GM11168 (cell line): ENCODE measurements around the gene CTNNBIP1.

Source experiments
- in situ Hi-C: fragments of 300-500 bp; cut with MboI; formaldehyde crosslinking; loops from one replicate; pipeline ENCODE4 v1.12.0; 2022; ENCODE audit warnings: low sequenced_read_pairs; ENCODE audit not compliant: unreplicated experiment

Gene CTNNBIP1

DNA sequence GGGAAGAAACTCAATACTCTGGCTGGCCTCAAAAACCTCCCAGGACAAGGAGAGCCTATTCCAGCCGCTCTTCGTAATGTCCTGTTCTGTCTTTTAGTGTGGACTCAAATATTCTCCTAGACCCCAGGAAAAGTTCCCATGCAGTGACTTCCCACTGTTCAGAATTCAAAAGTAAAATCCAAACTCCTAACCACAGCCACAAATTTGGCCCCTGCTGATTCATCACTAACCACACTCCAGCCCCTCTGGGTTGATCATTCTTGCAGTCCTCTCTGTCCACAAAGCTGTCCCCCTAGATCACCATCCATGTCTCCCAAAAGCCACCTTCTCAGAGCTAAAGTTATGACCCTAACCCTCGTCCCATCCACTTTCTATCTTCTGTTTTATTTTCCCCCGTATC lies 5.1 kb downstream of the CTNNBIP1 start:
- in situ Hi-C loops: no loop called here

- in situ Hi-C loops: no loop called here
Observed at GRCh38 chr1:9904596-9904995, 5.5 kb downstream of the CTNNBIP1 start.

- in situ Hi-C loops: no loop called here
Observed at GRCh38 chr1:9903801-9904527, 6.1 kb downstream of the CTNNBIP1 start.

DNA sequence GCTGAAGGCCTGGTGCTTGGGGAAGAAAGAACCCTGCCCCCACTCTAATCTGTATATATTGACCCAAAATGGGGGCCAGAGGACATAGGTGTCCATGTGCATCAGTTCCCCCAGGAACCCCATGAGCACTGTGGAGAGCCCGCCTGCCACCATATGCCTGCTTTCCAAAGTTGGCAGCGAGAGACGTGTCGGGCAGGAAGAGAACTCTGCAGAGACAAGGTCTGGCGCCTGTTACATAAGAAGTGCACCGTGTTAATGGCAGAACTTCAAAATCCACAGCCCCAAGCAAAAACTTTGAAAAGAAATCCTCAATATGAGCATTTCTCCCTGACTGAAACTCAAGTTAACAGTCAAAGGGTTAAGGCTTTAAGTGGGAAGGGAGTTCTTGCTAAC lies 8.0 kb downstream of the CTNNBIP1 start:
- in situ Hi-C loops: no loop called here

DNA sequence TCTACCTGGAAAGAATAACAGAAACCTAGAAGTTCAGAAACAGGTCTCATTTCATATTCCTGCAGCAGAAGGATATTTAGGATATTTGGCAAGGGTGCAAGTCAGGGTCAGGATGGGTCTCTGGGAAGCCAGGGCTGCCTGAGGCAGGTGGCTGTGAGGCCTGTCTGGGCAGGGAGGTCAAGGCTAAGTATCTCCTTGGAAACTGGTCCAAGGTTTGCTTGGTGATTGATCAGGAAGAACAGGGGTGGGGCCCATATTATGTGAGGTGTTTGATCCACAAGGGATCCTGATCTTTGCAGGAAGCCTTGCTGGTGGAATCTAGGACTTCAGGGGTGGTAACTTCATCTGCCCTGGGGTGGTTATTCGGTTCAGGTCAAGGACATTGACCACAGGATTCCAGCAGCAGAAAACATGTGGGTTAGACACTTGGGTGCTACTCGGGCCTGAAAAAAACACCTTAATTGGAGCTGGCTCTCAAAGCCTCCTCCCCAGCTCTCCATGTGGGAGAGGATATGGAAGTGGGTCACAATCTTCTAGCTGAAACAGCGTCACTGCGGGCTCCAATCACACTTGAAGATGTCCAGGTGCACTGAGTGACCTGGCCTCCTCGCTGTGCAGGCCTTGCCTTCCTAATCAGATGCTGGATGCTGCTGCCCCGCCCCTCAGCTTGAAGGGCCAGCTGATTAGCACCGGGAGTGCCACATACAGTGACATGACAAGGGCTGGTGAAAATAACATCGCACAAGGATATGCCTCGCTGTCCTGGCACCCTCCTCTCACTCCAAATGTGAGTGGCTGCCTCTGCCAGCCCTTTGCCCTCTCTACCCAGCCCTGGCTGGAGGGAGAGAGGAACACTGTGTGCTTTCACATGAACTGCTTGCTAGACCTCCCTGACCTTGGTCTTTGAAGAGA lies 8.7 kb downstream of the CTNNBIP1 start:
- in situ Hi-C loops: no loop called here

GRCh38 chr1:9900142-9901043 lies 9.7 kb downstream of the CTNNBIP1 start:
- in situ Hi-C loops: no loop called here

GRCh38 chr1:9894115-9894514 lies 16.0 kb downstream of the CTNNBIP1 start:
- in situ Hi-C loops: no loop called here

DNA sequence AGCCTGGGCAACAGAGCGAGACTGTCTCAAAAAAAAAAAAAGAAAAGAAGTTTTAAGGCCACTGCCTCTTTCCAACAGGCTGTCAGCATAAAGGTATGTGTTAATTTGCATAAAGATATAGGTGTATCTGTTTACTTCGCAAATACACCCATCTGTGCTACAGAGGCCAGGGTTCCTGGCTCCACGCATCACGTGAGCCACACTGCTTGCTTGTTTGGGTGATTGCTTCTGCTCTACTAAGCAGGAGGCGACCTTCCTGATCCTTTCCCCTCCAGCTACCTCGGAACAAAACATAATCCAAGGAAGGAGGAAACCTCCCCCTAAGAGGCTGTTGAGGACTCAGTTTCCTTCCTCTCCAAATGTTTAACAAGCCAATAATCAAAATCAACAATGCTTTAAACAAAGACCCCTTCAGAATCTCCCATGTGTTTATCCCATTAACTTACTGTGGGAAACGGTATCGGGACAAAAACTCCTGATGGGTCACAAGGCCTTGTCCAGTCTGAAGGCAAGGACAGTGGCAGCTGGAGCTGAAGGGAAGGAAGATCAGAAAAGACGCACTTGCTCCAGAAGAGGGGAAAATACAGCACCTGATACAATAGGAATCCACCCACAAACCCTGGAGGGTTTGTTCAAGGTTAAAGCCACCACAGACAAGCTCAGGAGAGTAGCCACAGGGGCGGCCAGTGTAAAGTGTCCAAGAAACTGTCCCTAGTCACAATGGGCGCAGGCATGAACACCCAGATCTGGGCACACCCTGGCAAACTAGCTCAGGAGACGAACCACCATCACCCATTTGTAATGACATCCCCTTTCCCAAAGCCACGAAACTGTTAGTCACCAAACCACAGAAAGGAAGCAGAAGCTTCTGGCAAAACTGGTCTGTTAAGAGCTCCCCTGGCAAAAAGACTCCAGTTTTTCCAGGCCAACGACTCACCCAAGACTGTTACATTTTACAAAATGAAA lies 17.2 kb downstream of the CTNNBIP1 start:
- in situ Hi-C loops: no loop called here

GRCh38 chr1:9891207-9891606 lies 18.9 kb downstream of the CTNNBIP1 start:
- in situ Hi-C loops: no loop called here

DNA sequence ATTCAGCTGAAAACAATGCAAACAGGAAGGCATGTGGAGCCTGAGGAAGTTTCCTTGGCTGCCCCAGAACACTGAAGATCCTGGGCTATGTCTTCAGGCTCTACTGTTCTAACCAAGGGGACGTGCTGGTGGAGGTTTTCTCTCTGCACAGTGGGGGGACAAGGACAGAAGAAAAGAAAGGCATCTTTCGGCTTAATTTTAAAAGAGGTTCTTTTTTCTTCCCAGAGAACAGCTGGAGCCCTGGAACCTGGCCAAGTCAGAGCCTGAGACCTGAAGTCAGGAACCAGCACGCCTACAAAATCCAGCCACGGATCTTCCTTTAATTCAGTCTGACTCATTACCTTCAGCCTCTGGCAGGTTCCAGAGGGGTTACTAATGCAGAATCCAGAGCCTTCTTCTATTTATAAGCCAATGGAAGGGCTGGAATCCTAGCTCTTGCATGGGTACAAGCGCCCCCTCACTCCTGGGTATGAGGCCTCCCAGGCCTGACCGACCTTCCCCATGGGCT lies 19.8 kb downstream of the CTNNBIP1 start:
- in situ Hi-C loops: no loop called here

DNA sequence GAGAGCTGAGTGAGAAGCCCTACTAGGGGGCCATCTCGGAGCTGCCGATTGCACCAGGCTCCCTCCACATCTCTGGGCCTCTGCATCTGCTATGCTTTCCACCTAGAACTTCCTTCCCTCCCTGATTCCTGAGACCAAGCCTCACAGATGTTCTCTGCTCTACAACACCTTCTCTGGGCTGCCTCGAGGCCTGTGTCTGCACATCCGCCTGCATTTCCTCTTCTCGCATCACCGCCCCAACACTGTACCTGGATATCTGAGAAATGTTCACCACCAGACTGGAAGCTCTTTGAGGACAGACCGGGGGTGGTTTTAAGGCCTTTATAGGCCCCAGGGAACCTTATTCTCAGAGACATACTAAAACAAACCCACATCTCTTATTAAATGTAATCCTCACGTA lies 20.7 kb downstream of the CTNNBIP1 start:
- in situ Hi-C loops: loop anchor here (10.0 kb wide), 1 partner anchor 135 kb away; no protein-coding TSS in a partner anchor

GRCh38 chr1:9888886-9889285 lies 21.2 kb downstream of the CTNNBIP1 start:
- in situ Hi-C loops: loop anchor here (10.0 kb wide), 1 partner anchor 136 kb away; no protein-coding TSS in a partner anchor

GRCh38 chr1:9887070-9887469 lies 23.0 kb downstream of the CTNNBIP1 start:
- in situ Hi-C loops: loop anchor here (10.0 kb wide), 1 partner anchor 138 kb away; no protein-coding TSS in a partner anchor

- in situ Hi-C loops: loop anchor here (10.0 kb wide), 1 partner anchor 139 kb away; no protein-coding TSS in a partner anchor
Observed at GRCh38 chr1:9886092-9886742, 23.9 kb downstream of the CTNNBIP1 start.

- in situ Hi-C loops: loop anchor here (10.0 kb wide), 1 partner anchor 140 kb away; no protein-coding TSS in a partner anchor
Observed at GRCh38 chr1:9884805-9885204, 25.3 kb downstream of the CTNNBIP1 start.

- in situ Hi-C loops: loop anchor here (10.0 kb wide), 1 partner anchor 141 kb away; no protein-coding TSS in a partner anchor
Observed at GRCh38 chr1:9883585-9884449, 26.3 kb downstream of the CTNNBIP1 start.

DNA sequence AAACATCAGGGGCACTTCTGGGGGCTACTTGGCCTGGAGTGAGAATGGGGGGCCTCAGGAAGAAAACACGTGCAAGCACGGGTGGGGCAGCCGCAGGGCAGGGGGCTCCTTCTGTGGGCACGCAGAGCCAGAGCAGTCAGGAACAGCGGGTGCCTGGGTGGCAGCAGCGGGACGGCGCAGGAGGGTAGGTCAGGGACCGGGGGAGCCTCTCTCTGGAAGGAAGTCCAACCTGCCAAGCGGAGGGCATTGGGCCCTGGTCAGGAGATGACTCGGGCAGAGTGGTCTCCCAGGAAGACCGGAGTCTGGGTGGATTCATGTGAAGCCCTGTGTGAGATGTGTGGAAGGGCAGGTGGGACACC lies 27.1 kb downstream of the CTNNBIP1 start:
- in situ Hi-C loops: loop anchor here (10.0 kb wide), 1 partner anchor 142 kb away; no protein-coding TSS in a partner anchor
